Kidney (tissue), 14 donors: ENCODE data around the gene PAIP2. TPM values are rescaled to one million over a fixed set of nuclear protein-coding genes. Genes with fewer than 3 reads are reported as not detected.

Experiments used
- DNase-seq, 5 donors: peaks; one replicate each; pipeline ENCODE4 v3.0.0-alpha.2; 2013 to 2020
- FAIRE-seq: peaks from 2 replicates; lab custom pipeline; 2012; peaks lifted over from hg19 to GRCh38; lab: Jason Lieb, UNC
- H3K27ac ChIP-seq, 2 donors: one replicate each; pipeline ENCODE4 v1.7.0; 2013; ENCODE audit warnings: low read depth in 2 of 2, low read length in 2 of 2, inconsistent platforms in 1 of 2
- H3K27me3 ChIP-seq: one replicate; pipeline ENCODE4 v1.7.1; 2013; ENCODE audit warnings: low read length, inconsistent platforms; ENCODE audit not compliant: control insufficient read depth, insufficient read depth
- H3K36me3 ChIP-seq, 3 donors: one replicate each; pipeline versions ENCODE4 v1.7.0 to v1.7.1; 2013; ENCODE audit warnings: low read length in 3 of 3, control low read depth in 1 of 3, inconsistent platforms in 1 of 3; ENCODE audit not compliant: insufficient read depth in 3 of 3, control insufficient read depth in 2 of 3
- H3K4me1 ChIP-seq, 3 donors: one replicate each; pipeline versions ENCODE4 v1.7.0 to v1.7.1; 2013; ENCODE audit warnings: low read length in 3 of 3, inconsistent platforms in 1 of 3, low read depth in 1 of 3; ENCODE audit not compliant: control insufficient read depth in 2 of 3, insufficient read depth in 2 of 3
- H3K4me3 ChIP-seq, 3 donors: one replicate each; pipeline versions ENCODE4 v1.7.0 to v1.8.1; 2013; ENCODE audit warnings: low read length in 3 of 3, control low read depth in 1 of 3, inconsistent platforms in 1 of 3
- H3K9ac ChIP-seq, 3 donors: one replicate each; pipeline versions ENCODE4 v1.7.0 to v1.7.1; 2013; ENCODE audit warnings: low read length in 3 of 3, control low read depth in 1 of 3, inconsistent platforms in 1 of 3
- H3K9me3 ChIP-seq, 3 donors: one replicate each; pipeline versions ENCODE4 v1.7.0 to v1.7.1; 2013; ENCODE audit warnings: low read length in 3 of 3, control low read depth in 1 of 3, inconsistent platforms in 1 of 3; ENCODE audit not compliant: control insufficient read depth in 2 of 3, insufficient read depth in 1 of 3
- CTCF ChIP-seq: IDR thresholded peaks from 3 replicates; pipeline ENCODE4 v1.5.1; 2012; ENCODE audit warnings: mild to moderate bottlenecking, moderate library complexity, borderline replicate concordance; ENCODE audit not compliant: insufficient read depth; ENCODE audit errors: extremely low read depth
- intact Hi-C: fragments of 100-400 bp; cut with DNase I; formaldehyde crosslinking; loops from one replicate; pipeline ENCODE4 v1.11.1; 2022
- polyA plus RNA-seq: library from polyadenylated mRNA; stranded (reverse); fragments of 350-450 nt; fragmentation: Illumina TruSeq; extraction: RNeasy Lipid Tissue Mini Kit (QIAGEN cat#74804); gene quantifications from one replicate; pipeline ENCODE4 v1.2.3, GENCODE V29; 2014; ENCODE audit warnings: low read depth, low replicate concordance; ENCODE audit not compliant: insufficient read depth
- total RNA-seq: library from RNA; stranded (reverse); fragmentation: NEBNext Ultra II Directional; extraction: Animal tissue kit (Norgen Biotek cat#: 25700); gene quantifications from one replicate; pipeline ENCODE4 v1.2.1, GENCODE V29; 2021
- donor health status: control.
- donor health status: control.
- donor health status: control.
- donor health status: control.
- donor health status: control.
- donor health status: DM: yes; HTN: yes; CAD: no.
- donor health status: Normal renal cell carcinoma (clear cell type).

The PAIP2 gene
- total and polyA plus RNA-seq, 2 donors from 2014 or later = 68.0 to 121 TPM

GRCh38 chr5:139393497-139394122 lies 52.0 kb downstream of the PAIP2 start:
- intact Hi-C loops = no loop called here
- H3K4me1 ChIP-seq = peaks cover 0 to 14% (median 3%) of the 10 kb centered on the region in 3 donors
- DNase-seq (no peak), FAIRE-seq (no peak)
- peaks cover 8% of the 10 kb centered on the region for H3K27me3 ChIP-seq
- H3K27ac ChIP-seq = no peak overlapping the region
- no peak for TF ChIP-seq CTCF
- H3K36me3 ChIP-seq = no peaks in the 10 kb centered on the region
- peak overlapping the region in 2 of 3 donors; percentile 42 to 59 for H3K4me3 ChIP-seq
- H3K9me3 ChIP-seq = no peaks in the 10 kb centered on the region
- peak overlapping the region in 1 of 3 donors; percentile 65 for H3K9ac ChIP-seq

- H3K27ac ChIP-seq = peak overlapping the region in 1 of 2 donors; percentile 85
- peak overlapping the region in 2 of 3 donors; percentile 18 to 59 for H3K4me3 ChIP-seq
- no peaks in the 10 kb centered on the region for H3K9me3 ChIP-seq
- no peaks in the 10 kb centered on the region for H3K36me3 ChIP-seq
- H3K27me3 ChIP-seq = peaks cover 8% of the 10 kb centered on the region
- peak overlapping the region in 1 of 3 donors; percentile 65 for H3K9ac ChIP-seq
- no peak for FAIRE-seq
- peak in 4 of 5 donors; percentile 54 to 89 (median 68) for DNase-seq
- H3K4me1 ChIP-seq = peaks cover 0 to 14% (median 3%) of the 10 kb centered on the region in 3 donors
- intact Hi-C loops = no loop called here
- peak; percentile 35 for TF ChIP-seq CTCF
These were observed 52.5 kb downstream of the PAIP2 start for GRCh38 chr5:139394123-139394653.

- H3K9me3 ChIP-seq = no peaks in the 10 kb centered on the region
- DNase-seq = peak in 3 of 5 donors; percentile 35 to 87 (median 57)
- H3K9ac ChIP-seq = peak within 1 kb of the TSS in 1 of 3 donors; percentile 65
- intact Hi-C loops = no loop called here
- H3K36me3 ChIP-seq = no peaks in the 10 kb centered on the region
- peak within 1 kb of the TSS in 2 of 3 donors; percentile 18 to 59 for H3K4me3 ChIP-seq
- FAIRE-seq = no peak
- peaks cover 0 to 14% (median 3%) of the 10 kb centered on the region in 3 donors for H3K4me1 ChIP-seq
- peak within 1 kb of the TSS; percentile 28 to 85 for H3K27ac ChIP-seq
- TF ChIP-seq CTCF = no peak
- H3K27me3 ChIP-seq = peaks cover 8% of the 10 kb centered on the region
These were observed 53.3 kb downstream of the PAIP2 start, which contains the start of gene PROB1 for GRCh38 chr5:139394654-139395566. Gene PROB1, minus strand, starts transcription at chr5:139395104. Its CDS starts 23 bp downstream, at chr5:139395081.
